ENCODE measurements around the gene SMAD3. TPM values are rescaled to one million over a fixed set of nuclear protein-coding genes. Genes with fewer than 3 reads are reported as not detected.

SMAD3 gene
- total and polyA plus RNA-seq, 4 donors: 10.9 to 41.6 (median 23.4) TPM

DNA sequence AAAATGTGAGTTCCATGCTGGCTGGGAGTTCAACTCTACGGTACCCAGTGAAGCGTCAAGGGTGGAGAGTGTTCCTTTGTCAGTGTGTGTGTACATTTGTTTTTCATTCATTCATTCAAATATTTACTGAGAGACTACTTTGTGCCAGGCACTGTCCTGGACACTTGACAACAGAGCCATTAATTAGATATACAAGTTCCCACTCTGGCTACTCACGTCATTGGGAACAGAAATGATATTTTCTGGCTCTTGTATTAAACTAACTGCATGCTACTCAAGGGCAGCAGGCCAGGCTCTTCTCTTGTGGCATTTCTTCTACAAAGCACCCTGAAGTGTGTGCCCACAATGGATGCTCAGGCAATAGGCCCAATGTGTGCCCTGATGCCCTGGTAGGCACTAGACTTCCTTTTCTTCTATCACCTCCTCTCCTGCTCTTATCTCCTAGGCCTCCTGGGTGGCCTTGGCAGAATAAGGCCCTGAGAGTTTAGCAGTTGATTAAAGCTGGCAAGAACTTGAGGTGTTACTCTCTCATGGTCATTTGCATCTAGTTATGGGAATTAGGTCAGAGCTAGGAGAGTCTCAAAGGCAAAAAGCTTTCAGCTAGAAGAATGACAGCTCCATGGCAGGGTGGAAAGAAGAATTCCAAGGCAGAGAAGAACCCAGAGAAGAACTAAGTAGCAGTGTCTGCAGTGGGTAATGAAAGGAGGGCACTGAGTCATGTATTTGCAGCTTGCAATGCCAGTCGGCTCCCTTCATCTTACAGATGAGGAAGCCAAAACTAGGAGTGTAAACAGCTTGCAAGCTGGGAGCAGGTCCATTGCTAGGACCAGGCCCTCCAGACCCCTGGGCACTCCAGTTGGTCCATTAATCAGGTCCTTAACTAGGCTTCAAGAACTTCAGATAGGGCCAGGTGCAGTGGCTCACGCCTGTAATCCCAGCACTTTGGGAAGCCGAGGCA is 14.0 kb upstream of the SMAD3 start:
- Histone ChIP-seq H3K27me3 (ENCODE audit: control insufficient read depth in 3 of 3, insufficient read depth in 3 of 3, low read length in 2 of 3) (no peaks in the 10 kb centered on the region), H3K4me1 (ENCODE audit: control insufficient read depth in 5 of 5, insufficient read depth in 5 of 5, low read length in 5 of 5) (peaks cover 11 to 37% (median 21%) of the 10 kb centered on the region in 5 donors), H3K36me3 (ENCODE audit: control insufficient read depth in 4 of 4, insufficient read depth in 4 of 4, low read length in 4 of 4) (no peaks in the 10 kb centered on the region), H3K9me3 (ENCODE audit: control insufficient read depth in 4 of 4, insufficient read depth in 3 of 4, low read length in 3 of 4) (no peaks in the 10 kb centered on the region), H3K9ac (ENCODE audit: insufficient read depth in 1 of 2, low read length in 2 of 2) (no peak overlapping the region), H3K27ac (ENCODE audit: low read depth in 1 of 2, low read length in 1 of 2) (peak overlapping the region in 1 of 2 donors; percentile 28), H3K4me3 (no peak overlapping the region)
- 82 to 92% methylated on average over 6 of the region's 6 CpGs for WGBS, 2 donors
- DNase-seq (peak in 2 of 3 donors; percentile 41), ATAC-seq (ENCODE audit: insufficient read depth, low FRiP score) (no peak)
- TF ChIP-seq, protein P1, sequence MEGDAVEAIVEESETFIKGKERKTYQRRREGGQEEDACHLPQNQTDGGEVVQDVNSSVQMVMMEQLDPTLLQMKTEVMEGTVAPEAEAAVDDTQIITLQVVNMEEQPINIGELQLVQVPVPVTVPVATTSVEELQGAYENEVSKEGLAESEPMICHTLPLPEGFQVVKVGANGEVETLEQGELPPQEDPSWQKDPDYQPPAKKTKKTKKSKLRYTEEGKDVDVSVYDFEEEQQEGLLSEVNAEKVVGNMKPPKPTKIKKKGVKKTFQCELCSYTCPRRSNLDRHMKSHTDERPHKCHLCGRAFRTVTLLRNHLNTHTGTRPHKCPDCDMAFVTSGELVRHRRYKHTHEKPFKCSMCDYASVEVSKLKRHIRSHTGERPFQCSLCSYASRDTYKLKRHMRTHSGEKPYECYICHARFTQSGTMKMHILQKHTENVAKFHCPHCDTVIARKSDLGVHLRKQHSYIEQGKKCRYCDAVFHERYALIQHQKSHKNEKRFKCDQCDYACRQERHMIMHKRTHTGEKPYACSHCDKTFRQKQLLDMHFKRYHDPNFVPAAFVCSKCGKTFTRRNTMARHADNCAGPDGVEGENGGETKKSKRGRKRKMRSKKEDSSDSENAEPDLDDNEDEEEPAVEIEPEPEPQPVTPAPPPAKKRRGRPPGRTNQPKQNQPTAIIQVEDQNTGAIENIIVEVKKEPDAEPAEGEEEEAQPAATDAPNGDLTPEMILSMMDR (IDR thresholded peaks at IDR 0.05; ENCODE audit: control extremely low read depth, extremely low read depth): no peak

DNA sequence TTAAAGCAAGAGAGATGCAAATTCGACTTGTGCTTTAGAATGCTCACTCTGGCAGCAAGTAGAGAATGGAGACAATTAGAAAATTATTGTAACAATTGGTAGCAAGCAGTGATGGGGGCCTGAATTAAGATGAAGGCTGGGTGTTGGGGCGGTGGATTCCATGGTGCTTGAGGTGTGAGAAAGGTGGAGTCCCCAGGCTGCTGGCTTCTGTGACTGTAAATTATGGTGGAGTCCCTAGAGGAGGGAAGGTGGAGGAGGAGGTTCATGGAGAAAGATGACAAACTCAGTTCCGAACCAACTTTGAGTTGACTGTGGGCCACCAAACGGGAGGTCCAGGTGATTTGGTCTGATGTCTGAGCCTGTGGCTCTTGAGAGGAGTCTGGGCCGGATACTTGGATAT is 10.7 kb upstream of the SMAD3 start:
- H3K9me3 ChIP-seq (ENCODE audit: control insufficient read depth in 4 of 4, insufficient read depth in 3 of 4, low read length in 3 of 4): no peaks in the 10 kb centered on the region
- H3K9ac ChIP-seq (ENCODE audit: insufficient read depth in 1 of 2, low read length in 2 of 2): no peak overlapping the region
- DNase-seq (no peak), ATAC-seq (ENCODE audit: insufficient read depth, low FRiP score) (no peak)
- no peaks in the 10 kb centered on the region for H3K36me3 ChIP-seq (ENCODE audit: control insufficient read depth in 4 of 4, insufficient read depth in 4 of 4, low read length in 4 of 4)
- H3K4me3 ChIP-seq: no peak overlapping the region
- TF ChIP-seq, protein P1 (IDR thresholded peaks at IDR 0.05; ENCODE audit: control extremely low read depth, extremely low read depth): no peak
- 91 to 93% methylated on average over 5 of the region's 5 CpGs for WGBS, 2 donors
- peaks cover 0 to 32% (median 12%) of the 10 kb centered on the region in 5 donors for H3K4me1 ChIP-seq (ENCODE audit: control insufficient read depth in 5 of 5, insufficient read depth in 5 of 5, low read length in 5 of 5)
- no peaks in the 10 kb centered on the region for H3K27me3 ChIP-seq (ENCODE audit: control insufficient read depth in 3 of 3, insufficient read depth in 3 of 3, low read length in 2 of 3)
- H3K27ac ChIP-seq (ENCODE audit: low read depth in 1 of 2, low read length in 1 of 2): no peak overlapping the region

DNA sequence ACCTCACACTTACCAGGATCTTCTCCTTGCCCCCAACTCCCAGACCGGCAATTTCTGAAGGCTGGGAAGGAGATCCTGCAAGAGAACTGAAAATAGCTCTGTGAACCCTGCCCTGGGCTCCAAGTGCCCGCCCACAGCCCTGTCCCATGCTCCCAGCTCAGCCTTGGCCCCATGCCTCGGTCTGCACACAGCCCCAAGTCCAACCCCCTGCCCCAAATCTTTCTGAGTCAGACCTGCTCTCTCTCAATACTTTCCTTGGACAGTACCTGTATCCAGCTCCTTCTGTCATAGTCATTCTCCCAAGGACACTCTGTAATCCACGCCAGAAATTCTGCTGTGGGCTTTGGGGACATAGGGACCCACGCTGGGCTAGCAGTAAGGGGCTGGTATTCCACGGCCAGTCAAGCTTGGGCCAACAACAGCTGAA is 6.3 kb upstream of the SMAD3 start:
- DNase-seq (peak in 2 of 3 donors; percentile 46 to 71), ATAC-seq (ENCODE audit: insufficient read depth, low FRiP score) (no peak)
- H3K9me3 ChIP-seq (ENCODE audit: control insufficient read depth in 4 of 4, insufficient read depth in 3 of 4, low read length in 3 of 4): no peaks in the 10 kb centered on the region
- H3K4me3 ChIP-seq: no peak overlapping the region
- H3K9ac ChIP-seq (ENCODE audit: insufficient read depth in 1 of 2, low read length in 2 of 2): no peak overlapping the region
- 80 to 82% methylated on average over 6 of the region's 6 CpGs for WGBS, 2 donors
- no peaks in the 10 kb centered on the region for H3K36me3 ChIP-seq (ENCODE audit: control insufficient read depth in 4 of 4, insufficient read depth in 4 of 4, low read length in 4 of 4)
- peaks cover 0 to 18% (median 0%) of the 10 kb centered on the region in 5 donors for H3K4me1 ChIP-seq (ENCODE audit: control insufficient read depth in 5 of 5, insufficient read depth in 5 of 5, low read length in 5 of 5)
- TF ChIP-seq, protein P1 (IDR thresholded peaks at IDR 0.05; ENCODE audit: control extremely low read depth, extremely low read depth): no peak
- no peaks in the 10 kb centered on the region for H3K27me3 ChIP-seq (ENCODE audit: control insufficient read depth in 3 of 3, insufficient read depth in 3 of 3, low read length in 2 of 3)
- H3K27ac ChIP-seq (ENCODE audit: low read depth in 1 of 2, low read length in 1 of 2): no peak overlapping the region
